Activated gamma-delta T cell (primary cell): Measurements from ENCODE around the gene OXGR1.
"Not testable (repeated sequence)": the region's sequence is repeated elsewhere in the genome, so short reads cannot be mapped to it uniquely, and the experiment has no call there.

ENCODE experiments used
- DNase-seq: peaks from one replicate; lab custom pipeline; 2025; lab: John Stamatoyannopoulos, UW
- total RNA-seq, 2 donors: gene quantifications; one replicate each; lab custom pipeline; 2026; lab: John Stamatoyannopoulos, UW

Gene OXGR1
- total RNA-seq, result 0 reads per million in 2 donors

GRCh38 chr13:96994017-96994857, at the start of gene OXGR1:
OXGR1 (minus strand) TSS chr13:96994476; CDS start chr13:96987759, 6,717 bp downstream.
- peak; percentile 5 for DNase-seq

- DNase-seq, result no peak
Measured at GRCh38 chr13:97043302-97043701, 49.0 kb upstream of the OXGR1 start.

- DNase-seq, result no peak
Measured at GRCh38 chr13:97030705-97031452, 36.6 kb upstream of the OXGR1 start.

GRCh38 chr13:97028441-97029299, 34.4 kb upstream of the OXGR1 start:
- no peak for DNase-seq

- no peak for DNase-seq
Measured at GRCh38 chr13:97027162-97027554, 32.9 kb upstream of the OXGR1 start.

GRCh38 chr13:97026531-97027161, 32.4 kb upstream of the OXGR1 start:
- no peak for DNase-seq

GRCh38 chr13:97023812-97024211, 29.5 kb upstream of the OXGR1 start:
- DNase-seq, result not testable (repeated sequence)

- DNase-seq, result no peak
Measured at GRCh38 chr13:97023117-97023516, 28.8 kb upstream of the OXGR1 start.

- DNase-seq, result no peak
Measured at GRCh38 chr13:97021241-97021640, 27.0 kb upstream of the OXGR1 start.

GRCh38 chr13:97020689-97021240, 26.5 kb upstream of the OXGR1 start:
- no peak for DNase-seq

- DNase-seq, result no peak
Measured at GRCh38 chr13:97020194-97020593, 25.9 kb upstream of the OXGR1 start.

- no peak for DNase-seq
Measured at GRCh38 chr13:97019236-97019635, 25.0 kb upstream of the OXGR1 start.

GRCh38 chr13:97018029-97018819, 23.9 kb upstream of the OXGR1 start:
- DNase-seq, result no peak

- DNase-seq, result no peak
Measured at GRCh38 chr13:97017322-97017721, 23.0 kb upstream of the OXGR1 start.

- DNase-seq, result no peak
Measured at GRCh38 chr13:97015661-97016350, 21.5 kb upstream of the OXGR1 start.

GRCh38 chr13:97012251-97013048, 18.2 kb upstream of the OXGR1 start:
- no peak for DNase-seq

- DNase-seq, result no peak
Measured at GRCh38 chr13:97011446-97012131, 17.3 kb upstream of the OXGR1 start.

- DNase-seq, result no peak
Measured at GRCh38 chr13:97008643-97009042, 14.4 kb upstream of the OXGR1 start.
